SH-SY5Y (cell line): Measurements from ENCODE around the gene BHLHE40.

Experiments used
- GATA2 ChIP-seq: IDR thresholded peaks from 2 replicates; pipeline ENCODE4 v1.6.1; 2011; ENCODE audit warnings: mild to moderate bottlenecking, low read depth, low read length
- GATA3 ChIP-seq: IDR thresholded peaks from 2 replicates; pipeline ENCODE4 v1.6.1; 2011; ENCODE audit warnings: low read depth, mild to moderate bottlenecking, low read length, moderate library complexity

The BHLHE40 gene

DNA sequence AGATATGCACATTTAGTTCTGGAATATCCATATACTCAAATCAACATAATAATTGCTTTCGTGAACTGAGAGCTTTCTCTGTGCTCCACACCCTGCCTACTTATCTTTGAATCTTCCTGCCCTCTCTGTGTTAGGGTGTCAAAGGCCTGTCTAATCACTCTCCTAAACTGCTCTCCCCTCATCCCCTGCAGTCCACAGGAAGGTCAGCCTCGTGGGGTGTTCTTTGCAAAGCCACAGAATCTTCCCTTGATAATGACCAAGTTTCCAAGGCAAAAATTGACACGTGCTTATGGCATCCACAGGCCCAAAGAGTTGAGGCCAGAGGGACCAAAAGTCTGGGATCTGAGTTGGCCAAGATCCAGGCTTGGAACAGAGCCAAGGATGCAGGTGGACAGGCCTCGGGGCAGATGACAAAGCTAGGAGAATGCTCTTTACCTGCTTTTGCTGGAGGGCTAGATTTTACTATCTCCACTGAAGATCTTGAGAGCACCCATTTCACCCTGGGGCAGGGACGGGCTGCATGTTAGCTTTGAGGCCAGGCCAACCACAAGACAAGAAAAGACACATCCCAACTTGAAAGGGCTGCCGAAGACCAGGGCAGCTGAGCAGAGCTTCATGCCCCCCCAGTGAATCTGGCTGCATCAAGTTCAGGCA lies 20.4 kb downstream of the BHLHE40 start:
- TF ChIP-seq GATA3, result no peak
- TF ChIP-seq GATA2, result peak; percentile 60; the same call in 1 of the 2 replicates

DNA sequence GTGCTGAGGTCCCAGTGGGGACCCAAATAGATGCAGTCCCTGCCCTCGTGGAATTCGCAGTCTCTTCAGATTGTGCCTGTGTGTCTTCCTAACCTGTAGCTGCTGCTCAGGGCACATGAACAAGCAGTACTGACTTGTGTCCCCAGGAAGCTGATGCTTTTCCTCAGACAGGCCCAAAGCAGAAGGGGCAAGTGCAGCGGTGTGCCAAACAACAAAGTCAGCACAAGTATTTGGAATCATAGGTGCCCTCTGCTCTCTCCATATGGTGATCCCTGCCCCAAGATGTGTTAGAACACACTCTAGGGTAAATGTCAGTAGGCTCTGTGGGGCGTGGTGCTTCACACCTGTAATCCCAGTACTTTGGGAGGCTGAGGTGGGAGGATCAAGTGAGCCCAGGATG lies 21.9 kb downstream of the BHLHE40 start:
- TF ChIP-seq GATA3 (no peak), GATA2 (no peak)

DNA sequence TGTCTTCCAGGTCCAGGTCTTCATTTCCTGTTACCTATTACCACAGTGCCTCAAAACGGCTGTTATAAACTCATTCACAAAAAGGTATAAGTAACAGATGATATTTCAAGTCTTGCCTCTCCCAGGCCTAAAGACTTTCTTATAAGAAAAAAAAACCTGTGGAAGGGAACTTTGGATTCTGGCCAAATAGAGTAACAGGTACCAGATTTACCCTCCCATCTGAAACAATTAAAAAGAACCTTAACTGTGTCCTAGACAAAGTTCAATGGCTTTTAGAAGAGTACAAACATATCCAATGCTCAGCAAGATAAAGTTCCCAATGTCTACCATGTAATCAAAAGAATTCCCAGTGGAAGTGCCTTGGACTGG lies 22.6 kb downstream of the BHLHE40 start:
- TF ChIP-seq GATA3 (no peak), GATA2 (no peak)

DNA sequence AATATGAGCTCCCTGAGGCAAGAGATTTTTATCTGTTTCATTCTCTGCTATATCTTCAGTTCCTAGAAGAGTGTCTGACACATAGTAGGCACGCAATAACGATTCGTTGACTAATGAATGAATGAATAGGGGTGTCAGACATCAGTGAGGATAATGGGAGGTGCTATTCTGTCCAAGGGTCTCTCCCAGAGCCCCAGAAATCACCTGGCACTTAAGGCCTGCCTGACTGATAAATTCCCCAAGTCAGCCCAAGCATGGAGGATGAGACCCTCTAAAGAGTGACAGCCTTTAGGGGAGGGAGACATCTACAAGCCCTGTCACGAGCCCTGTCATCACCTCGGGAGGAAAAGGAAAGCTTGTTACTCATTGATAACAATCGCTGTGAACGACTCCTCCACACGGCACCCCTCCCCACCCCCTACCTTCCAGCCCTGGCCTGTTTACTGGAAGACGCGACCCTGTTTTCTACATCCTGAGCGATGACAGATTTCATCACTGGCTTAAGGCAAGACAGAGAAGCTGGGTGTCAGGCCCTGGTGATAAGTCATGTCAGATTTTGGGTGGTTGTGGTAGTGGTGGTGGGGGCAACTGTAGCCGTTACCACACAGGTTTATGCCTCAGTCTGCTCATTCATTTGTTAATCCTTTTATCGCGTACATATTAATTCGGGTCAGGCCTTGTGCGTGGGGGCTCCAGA lies 23.1 kb downstream of the BHLHE40 start:
- TF ChIP-seq GATA3 (no peak), GATA2 (no peak)

DNA sequence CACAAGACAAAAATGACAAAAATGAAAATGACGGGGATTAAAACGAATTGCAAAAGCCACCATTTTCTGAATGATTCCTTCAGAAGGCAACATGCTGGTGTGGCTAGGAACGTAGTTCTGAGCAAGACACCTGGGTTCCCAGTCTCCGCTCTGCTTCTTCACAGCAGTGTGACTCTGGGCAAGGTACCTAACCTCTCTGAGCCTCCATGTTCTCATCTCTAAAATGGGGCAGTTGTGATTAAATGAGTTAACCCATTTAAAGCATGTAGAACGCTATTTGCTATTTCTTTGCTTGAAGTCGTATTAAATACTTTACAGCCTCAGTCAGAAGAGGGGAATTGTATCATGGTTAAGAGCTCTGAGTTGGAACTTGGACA lies 23.6 kb downstream of the BHLHE40 start:
- TF ChIP-seq GATA2 (no peak), GATA3 (no peak)

DNA sequence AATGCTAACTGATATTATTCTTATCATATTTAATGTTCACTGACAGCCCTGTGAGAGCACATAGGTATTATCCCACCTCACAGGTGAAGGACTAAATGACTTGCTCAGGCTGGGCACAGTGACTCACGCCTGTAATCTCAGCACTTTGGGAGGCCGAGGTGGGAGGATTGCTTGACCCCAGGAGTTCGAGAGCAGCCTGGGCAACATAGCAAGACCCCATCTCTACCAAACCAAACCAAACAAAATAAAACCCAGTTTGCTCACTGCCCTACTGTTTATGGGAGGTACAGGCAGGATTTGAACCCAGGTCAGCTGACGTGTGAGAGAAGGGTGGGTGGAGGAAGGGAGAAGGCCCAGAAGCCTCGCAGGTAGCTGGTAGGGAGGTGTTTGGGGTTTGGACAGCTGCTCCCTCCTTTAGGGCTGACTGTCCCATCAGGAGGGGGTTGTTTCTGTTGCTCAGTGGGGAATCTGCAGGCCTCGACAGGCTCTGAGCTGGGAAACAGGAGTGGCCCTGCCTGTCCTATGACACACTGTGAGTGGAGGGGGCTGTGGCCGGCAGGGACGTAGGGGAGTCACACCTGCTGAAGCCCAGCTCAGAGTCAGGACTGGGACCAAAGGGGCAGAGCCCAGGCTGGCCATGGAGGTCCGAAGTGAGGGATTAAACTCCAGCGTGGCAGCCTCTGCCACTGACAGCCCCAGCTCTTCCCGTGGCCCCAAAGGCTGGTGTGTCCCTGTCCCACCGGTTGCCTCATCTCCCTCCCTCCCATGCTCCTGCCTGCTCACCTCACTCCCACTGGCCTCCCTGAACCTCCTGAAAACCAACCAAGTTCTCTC lies 25.3 kb downstream of the BHLHE40 start:
- TF ChIP-seq GATA3 (no peak), GATA2 (no peak)

DNA sequence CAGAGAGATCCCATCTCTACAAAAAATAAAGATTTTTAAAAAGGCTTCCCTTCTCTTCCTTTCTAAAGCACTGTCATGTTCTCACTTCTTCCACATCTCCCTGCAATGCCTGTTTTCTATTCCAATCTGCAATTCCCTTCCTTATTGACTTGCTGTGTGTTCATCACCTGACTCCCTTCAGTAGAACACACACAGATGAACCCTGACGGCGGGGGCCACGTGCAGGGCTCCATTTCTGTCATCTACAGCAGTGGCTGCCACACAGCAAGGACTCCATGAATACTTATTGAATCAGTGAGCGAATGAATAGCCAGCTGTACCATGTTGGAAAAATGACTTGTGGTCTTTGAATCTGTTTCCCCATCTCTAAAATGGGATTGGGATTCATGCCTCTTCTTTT lies 26.1 kb downstream of the BHLHE40 start:
- TF ChIP-seq GATA2, result no peak
- no peak for TF ChIP-seq GATA3

DNA sequence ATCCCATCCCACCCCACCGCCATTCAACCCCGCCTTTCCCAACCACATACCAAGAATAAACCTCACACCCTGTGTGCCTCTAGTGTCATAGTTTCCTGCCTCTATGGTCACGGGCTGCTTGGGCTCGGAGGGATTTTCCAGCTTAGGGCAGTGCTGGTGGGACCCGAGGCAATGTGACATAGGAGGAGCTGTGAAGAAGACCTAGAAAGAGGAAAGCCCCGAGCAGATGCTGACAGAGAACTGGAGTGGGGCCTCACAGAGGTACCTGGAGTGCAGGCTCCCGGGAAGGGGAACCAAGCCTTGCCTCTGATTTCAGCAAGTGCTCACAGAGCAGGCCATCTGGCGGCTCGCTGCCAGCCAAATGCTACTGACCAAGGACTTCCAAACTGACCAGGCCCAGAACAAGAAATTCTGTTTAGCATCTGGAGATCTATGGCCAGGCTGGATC lies 27.5 kb downstream of the BHLHE40 start:
- TF ChIP-seq GATA2, result no peak
- no peak for TF ChIP-seq GATA3

DNA sequence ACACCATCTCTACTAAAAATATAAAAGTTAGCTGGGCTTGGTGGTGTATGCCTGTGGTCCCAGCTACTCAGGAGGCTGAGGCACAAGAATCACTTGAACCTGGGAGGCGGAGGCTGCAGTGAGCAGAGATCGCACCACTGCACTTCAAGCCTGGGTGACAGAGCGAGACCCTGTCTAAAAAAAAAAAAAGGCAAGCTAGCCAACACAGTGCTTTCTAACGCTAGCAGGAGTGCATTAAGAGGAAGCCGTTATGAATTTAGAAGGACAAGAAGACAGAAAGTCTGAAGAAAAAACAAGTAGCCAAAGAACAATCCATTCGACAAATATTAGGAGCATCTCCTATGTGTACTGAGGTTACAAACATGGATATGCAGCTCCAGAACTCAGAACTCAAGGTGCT lies 28.6 kb downstream of the BHLHE40 start:
- no peak for TF ChIP-seq GATA3
- TF ChIP-seq GATA2, result no peak

DNA sequence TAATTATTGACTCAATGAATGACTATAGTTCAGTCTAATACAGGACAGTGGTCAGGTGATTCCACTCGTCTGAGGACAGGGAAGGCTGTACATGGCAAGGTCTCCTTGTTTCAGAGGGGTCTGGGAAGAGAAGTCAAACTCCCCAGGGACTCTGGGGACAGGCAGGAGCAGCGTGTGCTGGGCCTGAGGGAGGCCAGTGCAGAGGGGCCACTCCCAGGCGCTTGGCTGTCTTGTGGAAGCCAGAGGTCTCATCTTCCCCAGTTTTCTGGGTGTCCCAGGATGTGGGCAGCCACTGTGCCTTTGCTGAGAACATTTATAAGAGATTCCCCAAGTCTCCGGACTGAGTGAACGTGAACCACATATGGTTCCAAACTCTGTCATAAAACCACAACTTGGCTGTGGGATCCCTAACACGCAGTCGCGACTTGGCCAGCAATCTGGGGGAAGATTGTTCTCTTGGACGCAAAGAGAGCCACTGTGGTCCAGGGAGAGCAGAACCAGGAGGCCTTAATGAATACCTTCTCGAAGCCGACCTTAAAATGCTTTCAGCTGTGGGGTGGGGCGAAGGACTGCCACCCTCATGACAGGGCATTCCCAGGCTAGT lies 30.4 kb downstream of the BHLHE40 start:
- no peak for TF ChIP-seq GATA2
- no peak for TF ChIP-seq GATA3

DNA sequence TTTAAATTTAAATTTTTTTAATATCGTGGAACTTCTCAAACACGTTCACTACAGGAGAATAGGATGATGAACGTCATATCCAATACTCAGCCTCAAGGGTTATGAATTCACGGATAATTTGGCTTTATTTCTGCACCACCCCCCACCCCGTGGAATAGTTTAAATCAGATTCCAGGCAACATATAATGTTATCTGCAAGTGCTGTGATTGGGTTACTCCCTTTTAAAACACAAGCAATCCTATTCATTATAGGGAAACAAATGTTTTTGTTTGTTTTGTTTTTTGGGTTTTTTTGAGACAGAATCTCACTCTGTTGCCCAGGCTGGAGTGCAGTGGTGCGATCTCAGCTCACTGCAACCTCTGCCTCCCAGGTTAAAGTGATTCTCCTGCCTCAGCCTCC lies 30.9 kb downstream of the BHLHE40 start:
- TF ChIP-seq GATA3 (no peak), GATA2 (no peak)

DNA sequence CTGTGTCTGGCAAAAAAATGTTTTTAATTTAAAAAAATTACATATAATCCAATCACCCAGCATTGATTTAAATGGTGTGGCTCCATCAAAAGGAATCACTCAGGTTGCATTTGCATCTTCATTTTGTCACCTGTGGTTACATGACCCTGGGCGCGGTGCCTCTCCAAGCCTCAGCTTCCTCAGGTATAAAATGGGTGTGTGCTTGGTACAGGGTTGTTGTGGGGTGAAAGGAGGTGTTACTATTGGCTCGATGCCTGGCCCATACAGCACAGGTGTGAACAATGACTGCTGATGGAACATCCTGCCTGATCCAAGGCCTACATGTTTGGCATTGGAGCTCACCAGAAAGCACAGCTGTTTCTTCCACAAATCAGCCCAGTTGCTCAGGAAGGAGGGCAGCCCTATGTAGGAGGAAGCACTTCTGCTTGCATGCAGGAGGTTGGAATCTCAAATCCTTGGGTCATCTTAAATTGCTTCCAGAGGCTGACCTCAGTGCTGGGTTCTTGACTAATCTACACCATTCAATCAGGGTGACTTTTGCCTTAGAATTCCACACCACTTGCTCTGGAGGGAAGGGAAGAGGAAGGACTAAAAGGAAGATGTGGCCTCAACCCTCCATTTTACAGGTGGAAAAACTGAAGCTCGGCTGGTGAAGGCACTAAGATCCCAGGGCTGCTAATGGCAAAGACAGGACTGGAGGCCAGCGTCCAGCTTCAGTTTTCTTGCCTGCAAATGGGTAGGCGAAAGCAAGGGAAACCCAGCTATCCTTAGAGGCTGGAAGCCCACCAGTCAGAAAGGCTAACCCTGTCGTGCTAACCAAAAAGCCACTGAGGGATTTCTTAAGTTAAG lies 31.7 kb downstream of the BHLHE40 start:
- TF ChIP-seq GATA2, result no peak
- TF ChIP-seq GATA3, result no peak

DNA sequence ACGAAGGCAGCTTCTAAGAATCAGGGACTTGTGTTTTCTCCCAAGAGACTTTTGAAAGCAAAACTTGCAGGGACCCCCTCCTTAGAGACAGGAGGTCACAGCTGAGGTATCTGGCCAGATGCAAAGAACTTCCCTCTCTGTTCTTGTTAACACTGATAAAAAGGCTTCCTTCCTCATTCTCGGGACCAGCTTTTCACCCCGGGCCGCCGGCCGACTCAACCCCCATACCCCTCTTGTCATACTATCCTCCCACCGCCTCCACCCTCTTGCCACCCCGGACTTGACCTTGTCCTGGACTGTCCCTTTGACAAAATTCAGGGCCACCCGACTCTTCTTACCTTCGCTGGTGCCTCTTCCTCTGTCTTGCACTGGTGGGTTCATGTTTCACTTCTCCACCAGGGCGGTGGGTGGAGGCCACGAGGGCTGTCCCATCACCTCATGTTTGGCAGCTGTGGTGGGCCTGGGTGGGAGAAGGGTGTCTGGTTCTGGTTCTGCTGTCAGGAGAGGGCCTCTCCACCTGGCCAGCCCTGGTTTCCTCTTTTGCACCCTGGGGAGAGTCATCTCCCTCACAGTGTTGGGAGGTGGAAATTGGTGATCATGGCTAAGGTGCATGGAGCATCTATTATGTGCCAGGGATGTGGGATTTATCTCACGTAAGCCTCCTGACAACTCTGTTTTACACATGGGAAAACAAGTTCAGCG lies 32.5 kb downstream of the BHLHE40 start:
- no peak for TF ChIP-seq GATA3
